ENCODE data around the gene CEBPA. TPM values are rescaled to one million over a fixed set of nuclear protein-coding genes. Genes with fewer than 3 reads are reported as not detected.

The CEBPA gene
- total RNA-seq, 1 experiment from 2014 or later = 0.80 TPM

- no peak for DNase-seq (ENCODE audit: low read depth)
Measured at GRCh38 chr19:33271246-33272021, 30.9 kb downstream of the CEBPA start.

GRCh38 chr19:33270769-33271168 is 31.6 kb downstream of the CEBPA start:
- DNase-seq (ENCODE audit: low read depth) = no peak

DNA sequence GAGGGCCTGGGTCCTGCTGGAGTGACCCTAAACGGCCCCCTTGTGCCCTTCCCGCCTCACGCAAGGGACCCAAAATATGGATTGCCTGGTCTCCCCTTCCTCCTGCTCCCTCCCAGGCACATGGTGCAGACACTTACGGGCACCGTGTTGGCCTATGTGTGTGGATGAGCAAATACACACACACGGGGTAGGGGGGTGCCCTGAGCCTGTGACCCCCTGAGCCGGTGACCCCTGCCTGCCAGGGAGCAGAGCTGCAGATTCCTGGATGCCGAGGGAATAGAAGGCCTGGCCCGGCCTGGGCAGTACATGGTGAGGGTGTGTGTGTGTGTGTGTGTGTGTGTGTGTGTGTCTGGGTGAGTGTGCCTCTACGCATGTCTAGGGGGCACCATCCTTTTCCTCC is 33.3 kb downstream of the CEBPA start:
- no peak for DNase-seq (ENCODE audit: low read depth)

- DNase-seq (ENCODE audit: low read depth) = no peak
Measured at GRCh38 chr19:33268162-33268991, 34.0 kb downstream of the CEBPA start.

DNA sequence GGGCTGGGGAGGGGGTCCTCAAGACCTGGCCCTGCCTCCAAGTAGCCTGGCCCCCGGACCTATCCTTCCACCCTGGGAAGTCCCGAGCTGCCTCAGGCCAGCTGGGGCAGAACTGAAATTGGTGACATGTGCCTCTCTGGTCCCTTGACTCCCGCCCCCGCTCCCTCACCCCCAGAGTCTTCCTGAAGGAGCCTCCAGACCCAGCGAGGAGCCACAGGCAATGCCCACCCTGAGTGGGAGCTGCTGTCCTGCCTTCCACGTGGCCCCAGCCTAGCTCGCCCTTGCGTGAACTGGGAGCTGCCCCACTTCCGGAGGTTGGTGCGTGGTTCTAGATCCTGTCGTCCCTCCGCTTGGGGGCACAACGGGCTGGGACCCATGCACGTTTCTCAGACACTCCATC is 34.6 kb downstream of the CEBPA start:
- no peak for DNase-seq (ENCODE audit: low read depth)

DNA sequence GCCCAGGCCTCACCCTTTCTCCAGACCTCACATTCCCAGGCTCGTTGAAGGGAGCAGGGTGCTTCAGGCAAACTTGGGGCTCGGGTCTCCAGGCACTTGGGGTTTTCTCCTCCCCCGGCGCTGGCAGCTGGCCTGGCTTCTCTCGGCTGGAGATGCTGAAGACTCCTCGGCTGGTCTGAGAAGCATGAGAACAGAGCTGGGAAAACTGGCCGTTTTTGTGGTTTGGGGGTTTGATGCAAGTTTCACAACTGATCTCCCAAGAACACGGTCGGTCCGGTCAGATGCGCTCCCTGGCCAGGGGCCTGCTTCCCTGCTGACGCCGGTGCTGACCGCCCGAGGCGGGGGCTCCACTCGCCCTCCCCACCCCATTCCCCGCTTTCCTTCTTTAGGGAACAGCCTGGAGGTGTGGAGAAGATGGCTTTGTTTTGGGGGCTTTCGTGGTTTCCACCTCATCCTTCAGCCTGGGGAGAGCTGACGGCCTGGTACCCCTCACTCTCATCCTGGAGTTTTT is 35.3 kb downstream of the CEBPA start:
- no peak for DNase-seq (ENCODE audit: low read depth)

- DNase-seq (ENCODE audit: low read depth) = no peak
Measured at GRCh38 chr19:33264881-33265445, 37.4 kb downstream of the CEBPA start.

DNA sequence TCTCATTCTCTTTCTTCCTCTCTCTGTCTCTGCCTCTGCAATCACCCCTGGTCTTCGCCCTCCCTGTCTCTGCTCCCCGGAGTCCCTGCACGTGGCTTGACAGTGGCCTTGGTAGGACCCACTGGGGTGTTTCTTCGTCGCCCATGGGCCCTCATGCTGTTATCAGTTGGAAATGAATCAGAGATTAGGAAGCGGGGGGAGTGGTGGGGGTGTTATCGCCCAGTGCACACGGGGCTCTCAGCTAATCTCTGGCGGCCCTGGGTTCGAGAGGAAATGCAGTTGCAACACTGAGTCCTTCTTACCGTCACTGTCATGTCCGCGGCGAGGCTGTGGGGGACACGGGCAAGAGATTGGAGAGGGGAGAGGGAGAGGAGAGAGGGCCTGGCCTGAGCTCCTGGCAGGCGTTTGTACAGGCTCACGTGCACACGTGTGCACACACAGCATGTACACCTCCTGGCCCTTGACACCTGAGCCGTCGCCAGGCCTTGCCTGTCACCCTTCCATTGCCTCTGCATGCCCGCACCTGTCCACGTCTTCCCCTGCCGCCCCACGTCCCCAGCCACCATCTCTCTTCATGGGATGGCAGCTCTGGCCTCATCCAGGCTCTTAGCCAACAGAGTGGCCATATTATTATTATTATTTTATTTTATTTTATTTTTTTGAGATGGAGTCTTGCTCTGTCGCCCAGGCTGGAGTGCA is 38.9 kb downstream of the CEBPA start:
- DNase-seq (ENCODE audit: low read depth) = no peak

DNA sequence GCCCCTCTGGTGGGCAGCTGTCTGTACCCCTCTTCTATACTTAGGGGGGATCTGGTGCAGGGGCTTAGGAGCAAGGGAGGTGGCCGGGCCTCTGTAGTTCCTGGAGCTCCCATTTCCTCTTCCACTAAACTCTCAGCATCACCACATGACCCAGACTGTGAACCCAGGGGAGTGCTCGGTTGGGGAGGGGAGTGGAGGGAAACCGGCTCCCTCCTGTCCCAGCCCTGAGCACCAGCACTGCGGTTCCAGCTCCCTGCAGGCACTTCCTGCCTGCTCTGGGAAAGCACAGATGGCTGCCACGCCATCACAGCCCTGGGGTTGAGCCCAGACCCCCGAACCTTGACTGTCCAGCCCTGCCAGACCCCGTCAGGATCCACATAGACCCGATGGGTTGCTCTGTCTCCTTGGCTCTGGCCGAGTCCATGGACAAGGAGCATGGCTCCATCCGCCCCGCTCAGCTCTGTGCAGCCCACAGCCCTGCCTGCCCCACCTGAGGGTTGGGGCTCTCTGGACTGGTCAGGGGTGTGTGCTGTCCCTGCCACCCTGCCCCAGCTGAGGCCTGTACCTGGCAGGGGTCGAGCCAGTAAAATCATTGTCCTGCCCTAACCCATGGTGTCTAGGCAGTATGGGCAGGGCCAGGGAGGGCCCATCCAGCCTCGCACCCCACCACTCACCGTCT is 40.7 kb downstream of the CEBPA start:
- peak; percentile 29 for DNase-seq (ENCODE audit: low read depth)

DNA sequence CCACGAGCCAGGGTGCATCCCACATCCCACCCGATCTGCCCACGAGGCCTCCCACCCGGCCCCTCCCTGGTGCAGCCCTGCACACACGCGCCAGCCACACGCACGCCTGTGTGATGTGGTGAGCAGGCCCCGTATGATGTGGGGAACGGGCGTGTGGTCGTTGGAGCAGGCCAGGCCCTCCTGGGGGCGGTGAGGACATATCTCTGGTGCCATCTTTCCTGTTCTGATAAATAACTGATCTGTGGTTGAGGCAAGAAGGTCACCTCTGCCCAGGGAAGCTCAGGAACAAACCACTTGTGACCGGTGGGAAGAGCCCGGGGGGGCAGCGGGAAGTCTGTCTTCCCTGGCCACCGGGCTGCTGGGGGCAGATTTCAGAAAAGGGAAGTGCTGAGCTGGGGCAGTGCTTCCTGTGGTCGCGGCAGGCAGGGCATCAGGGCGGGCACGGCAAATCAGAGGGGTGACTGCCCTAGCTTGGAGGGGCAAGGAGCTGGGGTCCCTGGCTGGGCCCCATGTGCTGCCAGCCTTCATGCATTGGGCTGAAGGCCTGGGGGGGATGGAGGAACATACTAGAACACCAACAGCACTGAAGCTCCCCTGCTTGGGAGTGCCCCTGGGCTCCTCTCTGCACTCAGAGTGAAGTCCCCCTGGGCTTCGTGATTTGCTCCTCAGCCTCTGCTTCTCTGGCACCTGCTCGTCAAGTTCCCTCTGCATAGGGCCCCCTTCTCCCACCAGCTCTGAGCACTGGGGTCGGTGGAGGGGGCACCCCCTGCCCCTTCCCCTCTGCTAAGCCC is 41.5 kb downstream of the CEBPA start:
- no peak for DNase-seq (ENCODE audit: low read depth)

GRCh38 chr19:33259539-33259938 is 42.8 kb downstream of the CEBPA start:
- peak; percentile 29 for DNase-seq (ENCODE audit: low read depth)

DNA sequence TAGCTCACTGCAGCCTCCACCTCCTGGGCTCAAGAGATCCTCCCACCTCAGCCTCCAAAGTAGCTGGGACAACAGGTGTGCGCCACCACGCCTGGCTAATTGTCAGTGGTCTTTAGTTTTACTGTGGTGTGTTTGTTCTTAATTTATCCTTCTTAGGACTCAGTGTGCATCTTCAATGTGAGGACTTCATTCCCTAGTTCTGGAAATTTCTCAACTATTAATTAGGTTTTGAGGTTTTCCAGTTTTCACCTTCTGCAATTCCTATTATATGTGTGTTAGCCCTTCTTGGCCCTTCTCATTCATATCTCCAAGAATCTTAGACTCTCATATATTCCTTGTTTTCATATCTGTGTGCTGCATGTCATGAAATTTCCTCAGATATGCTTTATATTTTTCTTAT is 44.5 kb downstream of the CEBPA start:
- no peak for DNase-seq (ENCODE audit: low read depth)

- no peak for DNase-seq (ENCODE audit: low read depth)
Measured at GRCh38 chr19:33256261-33256660, 46.1 kb downstream of the CEBPA start.

DNA sequence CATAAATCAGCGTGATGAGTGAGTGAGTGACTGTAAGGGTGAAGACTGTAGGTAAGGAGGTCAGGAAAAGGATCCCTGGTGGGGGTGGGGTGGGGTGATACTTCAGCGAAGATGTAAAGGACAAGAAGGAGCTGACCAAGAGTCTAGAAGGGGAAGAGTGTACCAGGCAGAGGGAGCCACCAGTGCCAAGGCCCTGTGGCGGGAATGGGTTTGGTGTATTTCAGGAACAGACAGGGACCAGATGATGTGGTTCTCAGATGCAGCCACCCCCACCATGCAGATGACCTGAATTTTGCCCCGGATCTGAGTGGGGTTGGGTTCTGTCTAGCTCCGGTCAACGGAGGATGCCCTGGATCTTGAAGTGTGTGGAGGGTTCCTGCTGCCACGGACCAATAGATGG is 46.6 kb downstream of the CEBPA start:
- no peak for DNase-seq (ENCODE audit: low read depth)

DNA sequence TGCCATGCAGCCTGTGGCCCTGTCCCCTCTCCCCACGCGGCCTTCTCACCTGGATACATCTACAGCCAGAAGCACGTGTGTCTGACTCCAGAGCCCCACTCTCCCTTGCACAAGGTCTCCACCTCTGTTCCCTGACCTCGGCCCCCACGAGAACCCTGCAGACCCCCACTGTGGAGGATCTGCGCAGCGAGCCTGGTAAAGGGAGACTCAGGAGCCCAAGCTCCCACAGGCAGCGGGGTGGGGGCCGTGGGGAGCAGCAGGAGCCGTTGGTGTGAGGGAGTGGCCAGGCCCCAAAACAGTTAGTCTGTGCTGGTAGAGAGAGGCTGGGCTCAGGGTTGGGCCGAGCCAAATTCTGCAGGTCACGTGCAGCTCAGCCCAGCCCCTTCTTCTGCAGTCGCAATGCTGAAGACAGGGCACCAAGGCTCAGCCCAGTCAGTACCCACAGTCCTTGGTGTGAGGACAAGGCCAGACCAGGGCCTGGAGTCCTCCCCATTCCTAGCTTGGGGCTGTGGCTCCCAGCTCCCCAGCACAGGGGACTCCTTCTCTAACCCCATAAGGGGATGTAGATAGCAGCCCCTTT is 48.0 kb downstream of the CEBPA start:
- no peak for DNase-seq (ENCODE audit: low read depth)

DNA sequence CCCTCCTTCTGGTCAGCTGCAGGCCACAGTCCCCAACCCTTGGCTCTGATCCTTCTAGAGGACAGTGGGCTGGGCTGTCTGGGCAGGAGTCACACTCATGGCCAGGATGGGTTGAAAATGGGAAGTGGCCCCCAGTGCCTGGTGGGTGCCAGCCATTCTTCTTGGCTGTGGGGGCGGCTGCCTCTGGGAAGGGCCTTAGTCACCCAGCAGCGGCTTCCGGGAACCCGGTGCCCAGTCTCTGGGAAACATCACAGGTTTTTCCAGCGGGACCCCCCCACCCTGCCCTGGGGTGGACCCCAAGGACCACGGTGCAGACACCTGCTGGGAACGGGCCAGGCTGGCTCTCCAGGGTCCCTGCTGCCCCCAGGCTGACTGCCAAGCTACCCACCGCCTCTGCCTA is 49.4 kb downstream of the CEBPA start:
- DNase-seq (ENCODE audit: low read depth) = no peak

- no peak for DNase-seq (ENCODE audit: low read depth)
Measured at GRCh38 chr19:33252418-33252962, 49.8 kb downstream of the CEBPA start.

GRCh38 chr19:33251526-33252090 is 50.7 kb downstream of the CEBPA start:
- no peak for DNase-seq (ENCODE audit: low read depth)

- DNase-seq (ENCODE audit: low read depth) = no peak
Measured at GRCh38 chr19:33251076-33251475, 51.3 kb downstream of the CEBPA start.

DNA sequence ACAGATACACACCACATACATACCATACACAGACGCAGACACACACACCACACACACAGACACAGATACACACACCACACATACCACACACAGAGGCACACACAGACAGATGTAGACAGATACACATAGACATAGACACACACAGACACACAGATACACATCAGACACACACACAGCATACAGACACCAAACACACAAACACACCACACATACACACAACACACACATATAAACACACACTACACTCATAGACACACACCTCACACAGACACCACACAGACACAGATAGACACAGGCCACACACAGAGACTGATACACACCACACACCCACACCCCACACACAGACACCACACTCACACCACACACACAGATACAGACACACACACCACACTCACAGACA is 51.8 kb downstream of the CEBPA start:
- DNase-seq (ENCODE audit: low read depth) = no peak
